HG02943 (cell line): ENCODE results near the gene NPFF.
A peak's percentile ranks its signal among the peaks of the same experiment; 100 is the strongest.
"Not testable (repeated sequence)": the region's sequence is repeated elsewhere in the genome, so short reads cannot be mapped to it uniquely, and the experiment has no call there.

Experiments
- ATAC-seq: cut with Tn5 transposase; IDR thresholded peaks from one replicate; pipeline ENCODE4 v1.9.1; 2021; ENCODE audit warnings: mild to moderate bottlenecking, low read depth, moderate library complexity; ENCODE audit not compliant: unreplicated experiment

The NPFF gene

GRCh38 chr12:53497461-53497860 lies 9.8 kb downstream of the NPFF start:
- no peak for ATAC-seq

- ATAC-seq, result no peak
These were observed 10.6 kb downstream of the NPFF start for GRCh38 chr12:53496752-53497032.

GRCh38 chr12:53495903-53496751 lies 11.2 kb downstream of the NPFF start:
- no peak for ATAC-seq

GRCh38 chr12:53493610-53494391 lies 13.5 kb downstream of the NPFF start:
- no peak for ATAC-seq

GRCh38 chr12:53492830-53493609 lies 14.3 kb downstream of the NPFF start:
- peak; percentile 86 for ATAC-seq

GRCh38 chr12:53492188-53492587 lies 15.1 kb downstream of the NPFF start:
- no peak for ATAC-seq

- ATAC-seq, result no peak
These were observed 17.9 kb downstream of the NPFF start for GRCh38 chr12:53489242-53489864.

GRCh38 chr12:53486736-53487487 lies 20.4 kb downstream of the NPFF start:
- no peak for ATAC-seq

- ATAC-seq, result no peak
These were observed 21.1 kb downstream of the NPFF start for GRCh38 chr12:53485955-53486735.

GRCh38 chr12:53484686-53485575 lies 22.4 kb downstream of the NPFF start:
- no peak for ATAC-seq

- ATAC-seq, result no peak
These were observed 23.3 kb downstream of the NPFF start for GRCh38 chr12:53483979-53484377.

- no peak for ATAC-seq
These were observed 23.9 kb downstream of the NPFF start for GRCh38 chr12:53483225-53483978.

GRCh38 chr12:53482626-53483168 lies 24.6 kb downstream of the NPFF start:
- no peak for ATAC-seq

GRCh38 chr12:53481939-53482586 lies 25.2 kb downstream of the NPFF start:
- no peak for ATAC-seq

GRCh38 chr12:53481458-53481857 lies 25.8 kb downstream of the NPFF start:
- ATAC-seq, result not testable (repeated sequence)

GRCh38 chr12:53480491-53481442 lies 26.5 kb downstream of the NPFF start:
- no peak for ATAC-seq
